ACHN (cell line): Measurements from ENCODE around the gene LTBP1.

Source experiments
- DNase-seq: peaks from one replicate; pipeline ENCODE4 v3.0.0-alpha.2; 2015
- in situ Hi-C: cut with HindIII; loops from 2 replicates; pipeline ENCODE4 v1.10.0; 2017; ENCODE audit warnings: low sequenced_read_pairs, low pct_ligation_motif_present, low pct_unique_long_range_greater_than_20kb

The LTBP1 gene

DNA sequence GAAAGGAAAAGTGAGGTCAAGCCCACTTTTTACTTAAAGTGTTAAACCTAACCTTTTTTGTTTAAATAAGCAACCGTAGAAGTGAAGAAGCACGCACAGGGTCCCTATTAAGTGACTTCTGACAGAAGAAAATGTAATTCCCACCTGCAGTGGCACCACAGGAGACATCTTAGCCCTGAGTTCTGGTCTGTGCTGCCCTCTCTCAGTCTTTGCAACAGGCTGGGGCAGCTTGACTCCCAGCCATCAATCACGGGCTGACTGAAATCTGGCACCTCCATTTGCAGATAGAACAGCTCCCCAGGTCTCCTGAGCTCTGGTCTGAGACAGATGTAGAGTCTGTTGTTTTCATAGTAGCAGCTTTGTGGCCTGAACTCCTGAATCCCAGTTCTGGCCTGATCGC is 170.0 kb downstream of the LTBP1 start:
- in situ Hi-C loops = no loop called here
- no peak for DNase-seq

- in situ Hi-C loops = no loop called here
- DNase-seq = no peak
Observed at GRCh38 chr2:33118651-33119050, 171.9 kb downstream of the LTBP1 start.

GRCh38 chr2:33121416-33121815 is 174.7 kb downstream of the LTBP1 start:
- in situ Hi-C loops = no loop called here
- no peak for DNase-seq

- no peak for DNase-seq
- in situ Hi-C loops = no loop called here
Observed at GRCh38 chr2:33121925-33122324, 175.2 kb downstream of the LTBP1 start.

- in situ Hi-C loops = no loop called here
- no peak for DNase-seq
Observed at GRCh38 chr2:33122726-33123125, 176.0 kb downstream of the LTBP1 start.

DNA sequence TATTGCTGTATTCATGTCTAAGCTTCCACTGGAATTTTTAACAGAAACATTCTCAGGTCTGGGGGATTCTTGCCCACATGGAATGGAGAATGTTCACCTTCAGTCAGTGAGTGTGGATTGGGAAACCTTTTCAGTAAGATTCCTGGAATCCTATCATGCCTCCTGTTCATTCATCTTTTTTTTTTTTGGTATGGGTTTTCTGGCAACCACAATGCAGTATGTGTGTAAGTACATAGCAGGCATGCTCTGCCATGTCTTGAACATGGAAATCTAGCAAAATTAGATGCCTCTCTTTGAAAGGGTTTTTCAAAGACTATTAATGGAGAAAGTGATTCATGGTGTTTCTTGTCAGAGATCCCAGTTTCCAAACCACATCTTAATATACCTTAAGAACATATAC is 176.5 kb downstream of the LTBP1 start:
- no peak for DNase-seq
- in situ Hi-C loops = no loop called here

GRCh38 chr2:33126552-33126951 is 179.8 kb downstream of the LTBP1 start:
- no peak for DNase-seq
- in situ Hi-C loops = no loop called here

GRCh38 chr2:33126958-33127357 is 180.2 kb downstream of the LTBP1 start:
- no peak for DNase-seq
- in situ Hi-C loops = no loop called here

GRCh38 chr2:33129263-33130053 is 182.7 kb downstream of the LTBP1 start:
- no peak for DNase-seq
- in situ Hi-C loops = no loop called here

DNA sequence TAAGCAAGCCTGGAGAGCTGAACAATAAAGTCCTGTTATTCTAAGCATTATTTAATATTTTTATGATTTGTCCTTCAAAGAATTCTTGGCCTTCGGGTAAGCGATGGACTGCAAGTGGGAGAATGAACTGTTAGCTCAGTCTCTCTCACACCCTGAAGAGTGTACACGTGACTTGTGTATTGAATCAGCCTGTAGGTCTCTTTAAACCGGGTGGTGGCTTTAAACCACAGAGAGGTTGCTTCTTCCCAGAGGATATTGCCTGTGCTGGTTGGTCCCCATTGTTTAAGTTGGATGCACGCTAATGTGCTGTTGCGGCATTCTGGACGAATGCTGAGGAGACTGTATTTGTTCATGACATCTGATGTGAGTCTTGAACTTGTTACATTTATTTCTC is 183.3 kb downstream of the LTBP1 start:
- DNase-seq = no peak
- in situ Hi-C loops = no loop called here

GRCh38 chr2:33130544-33130943 is 183.8 kb downstream of the LTBP1 start:
- in situ Hi-C loops = no loop called here
- DNase-seq = no peak

DNA sequence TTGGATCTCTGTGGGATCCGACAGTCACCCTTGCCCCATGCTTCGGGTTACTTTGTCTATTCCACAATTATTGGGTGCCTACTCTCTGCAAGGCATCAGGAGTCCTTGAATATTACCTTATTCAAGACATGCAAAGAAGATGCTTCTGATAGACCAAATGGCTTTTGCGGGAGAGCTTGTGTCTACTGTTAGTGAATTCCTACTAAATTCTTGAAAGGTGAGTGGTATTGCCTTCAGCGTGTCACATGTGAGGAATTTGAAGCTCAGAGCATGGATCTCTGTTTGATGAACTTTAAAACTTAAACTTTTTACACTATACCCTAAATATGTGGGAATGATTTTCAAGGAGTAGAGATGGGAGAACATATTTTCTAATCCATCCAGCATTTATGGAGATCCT is 184.4 kb downstream of the LTBP1 start:
- DNase-seq = peak; percentile 5
- in situ Hi-C loops = no loop called here

- in situ Hi-C loops = no loop called here
- DNase-seq = no peak
Observed at GRCh38 chr2:33131749-33132148, 185.0 kb downstream of the LTBP1 start.

GRCh38 chr2:33133454-33133952 is 186.8 kb downstream of the LTBP1 start:
- DNase-seq = no peak
- in situ Hi-C loops = no loop called here

DNA sequence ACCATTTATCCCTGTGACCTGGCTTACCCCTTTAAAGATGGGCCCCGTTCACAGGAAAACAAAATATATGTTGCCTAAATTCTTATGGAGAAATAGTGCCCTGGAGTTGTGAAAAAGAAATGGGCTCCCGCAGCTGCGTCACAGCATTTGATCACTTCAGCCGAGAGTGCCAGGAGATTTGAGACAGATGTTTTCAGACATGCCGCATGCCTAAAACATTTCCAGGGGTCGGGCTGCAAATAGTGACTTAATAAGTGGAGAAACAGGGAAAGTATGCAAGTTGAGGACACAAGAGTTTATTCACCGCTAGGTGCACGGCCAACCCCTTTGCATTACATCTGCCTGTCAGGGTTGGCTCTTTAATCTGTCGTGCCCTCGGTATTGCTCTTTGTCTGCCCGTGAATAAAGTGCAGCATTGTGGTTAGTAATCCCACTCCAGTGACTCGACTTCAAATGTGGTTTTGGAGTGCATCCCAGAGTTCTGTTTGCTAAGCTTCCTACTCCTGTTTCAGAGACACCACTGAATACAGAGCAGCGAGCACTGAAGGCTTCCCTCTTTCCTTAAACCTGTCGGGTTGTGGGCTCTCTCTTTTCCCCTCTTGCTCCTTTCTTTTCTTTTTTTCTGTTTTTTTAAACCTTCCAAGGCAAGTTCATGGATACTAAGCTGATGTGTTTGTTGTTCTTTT is 187.5 kb downstream of the LTBP1 start:
- peak; percentile 76 for DNase-seq
- in situ Hi-C loops = no loop called here

GRCh38 chr2:33134791-33135560 is 188.2 kb downstream of the LTBP1 start:
- DNase-seq = no peak
- in situ Hi-C loops = no loop called here

DNA sequence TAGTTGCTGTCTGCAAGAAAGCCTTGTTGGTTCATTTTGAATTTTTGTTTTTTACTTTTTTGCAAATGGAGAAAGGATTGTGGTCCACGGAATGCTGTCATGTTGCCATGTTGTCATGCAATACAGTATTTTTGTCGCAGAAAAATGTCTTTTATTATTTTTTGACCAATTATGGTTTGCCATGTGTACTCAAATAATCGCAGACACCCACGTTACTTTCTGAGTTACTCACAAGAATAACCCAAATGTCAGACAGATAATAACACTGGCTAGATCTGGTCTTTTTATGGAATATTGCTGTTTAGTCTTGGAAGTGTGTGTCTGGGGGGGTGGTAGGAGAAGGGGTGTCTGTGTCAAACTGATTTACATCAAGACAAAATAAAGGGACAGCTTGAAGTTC is 188.9 kb downstream of the LTBP1 start:
- in situ Hi-C loops = no loop called here
- no peak for DNase-seq

GRCh38 chr2:33136056-33136455 is 189.3 kb downstream of the LTBP1 start:
- in situ Hi-C loops = no loop called here

GRCh38 chr2:33136566-33136965 is 189.8 kb downstream of the LTBP1 start:
- no peak for DNase-seq
- in situ Hi-C loops = no loop called here

More at GRCh38 chr2:33136056-33136455, 189.3 kb downstream of the LTBP1 start:
- DNase-seq = no peak
